GM19239 (cell line): ENCODE data around the gene CST7.

Source experiments
- DNase-seq: peaks from one replicate; pipeline ENCODE4 v3.0.0; 2011; ENCODE audit warnings: low spot score; ENCODE audit not compliant: insufficient read length
- FAIRE-seq: peaks from 2 replicates; lab custom pipeline; 2011; peaks lifted over from hg19 to GRCh38; lab: Jason Lieb, UNC

The CST7 gene

GRCh38 chr20:24962182-24962492 lies 13.1 kb downstream of the CST7 start:
- DNase-seq: no peak
- no peak for FAIRE-seq

GRCh38 chr20:24962510-24962909 lies 13.4 kb downstream of the CST7 start:
- FAIRE-seq (no peak), DNase-seq (no peak)

- FAIRE-seq (no peak), DNase-seq (no peak)
These were observed 14.8 kb downstream of the CST7 start for GRCh38 chr20:24963672-24964505.

GRCh38 chr20:24964506-24964840 lies 15.4 kb downstream of the CST7 start:
- DNase-seq (no peak), FAIRE-seq (no peak)

- FAIRE-seq (no peak), DNase-seq (no peak)
These were observed 16.2 kb downstream of the CST7 start for GRCh38 chr20:24965065-24965919.

- FAIRE-seq (no peak), DNase-seq (no peak)
These were observed 17.4 kb downstream of the CST7 start for GRCh38 chr20:24966317-24967012.

- no peak for DNase-seq
- FAIRE-seq: no peak
These were observed 19.3 kb downstream of the CST7 start for GRCh38 chr20:24968278-24968800.

GRCh38 chr20:24969186-24970029 lies 20.3 kb downstream of the CST7 start:
- DNase-seq: no peak
- no peak for FAIRE-seq

- peak; percentile 45 for FAIRE-seq
These were observed 21.0 kb downstream of the CST7 start for GRCh38 chr20:24970030-24970553.

GRCh38 chr20:24970754-24971153 lies 21.7 kb downstream of the CST7 start:
- FAIRE-seq (no peak), DNase-seq (no peak)

More at GRCh38 chr20:24970030-24970553, 21.0 kb downstream of the CST7 start:
- DNase-seq: no peak

- FAIRE-seq: no peak
These were observed 22.5 kb downstream of the CST7 start for GRCh38 chr20:24971376-24972101.

GRCh38 chr20:24972341-24972740 lies 23.3 kb downstream of the CST7 start:
- no peak for DNase-seq
- FAIRE-seq: no peak

More at GRCh38 chr20:24971376-24972101, 22.5 kb downstream of the CST7 start:
- DNase-seq: no peak

GRCh38 chr20:24977336-24977735 lies 28.3 kb downstream of the CST7 start:
- FAIRE-seq: no peak
- no peak for DNase-seq

GRCh38 chr20:24977797-24978196 lies 28.7 kb downstream of the CST7 start:
- FAIRE-seq: no peak
- DNase-seq: no peak

- DNase-seq (no peak), FAIRE-seq (no peak)
These were observed 29.4 kb downstream of the CST7 start for GRCh38 chr20:24978513-24978912.

- FAIRE-seq: no peak
These were observed 30.2 kb downstream of the CST7 start for GRCh38 chr20:24979036-24979960.

GRCh38 chr20:24980291-24981053 lies 31.4 kb downstream of the CST7 start:
- no peak for FAIRE-seq
- DNase-seq: no peak

More at GRCh38 chr20:24979036-24979960, 30.2 kb downstream of the CST7 start:
- DNase-seq: no peak
